ENCODE measurements around the gene HYPK. TPM values are rescaled to one million over a fixed set of nuclear protein-coding genes. Genes with fewer than 3 reads are reported as not detected.

HYPK gene
- total RNA-seq, 1 experiment from 2014 or later, result 22.8 TPM

DNA sequence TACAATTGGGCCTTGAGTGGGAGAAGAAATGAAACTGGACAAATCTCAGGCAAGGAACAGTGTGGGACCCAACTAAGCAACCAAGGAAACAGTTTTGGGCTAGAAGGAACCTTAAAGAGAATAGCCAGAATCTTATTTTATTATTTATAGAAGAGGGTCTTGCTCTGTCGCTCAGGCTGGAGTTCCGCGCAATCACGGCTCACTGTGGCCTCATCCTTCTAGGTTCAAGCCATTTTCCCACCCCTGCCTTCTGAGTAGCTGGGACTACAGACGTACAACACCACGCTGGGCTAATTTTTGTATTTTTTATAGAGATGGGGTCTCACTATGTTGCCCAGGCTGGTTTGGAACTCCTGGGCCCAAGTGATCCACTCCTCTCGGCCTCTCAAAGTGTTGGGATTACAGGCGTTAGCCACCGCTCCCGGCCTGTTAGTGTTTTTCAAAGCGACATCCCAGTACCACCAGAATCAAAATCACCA, 25.7 kb downstream of the HYPK start:
- TF ChIP-seq EZH2phosphoT487 (IDR thresholded peaks at IDR 0.05; ENCODE audit: borderline replicate concordance, low read length) (no peak), EZH2 (IDR thresholded peaks at IDR 0.05; ENCODE audit: low read length, unreplicated experiment) (no peak)
- TF ChIP-seq, protein P1, sequence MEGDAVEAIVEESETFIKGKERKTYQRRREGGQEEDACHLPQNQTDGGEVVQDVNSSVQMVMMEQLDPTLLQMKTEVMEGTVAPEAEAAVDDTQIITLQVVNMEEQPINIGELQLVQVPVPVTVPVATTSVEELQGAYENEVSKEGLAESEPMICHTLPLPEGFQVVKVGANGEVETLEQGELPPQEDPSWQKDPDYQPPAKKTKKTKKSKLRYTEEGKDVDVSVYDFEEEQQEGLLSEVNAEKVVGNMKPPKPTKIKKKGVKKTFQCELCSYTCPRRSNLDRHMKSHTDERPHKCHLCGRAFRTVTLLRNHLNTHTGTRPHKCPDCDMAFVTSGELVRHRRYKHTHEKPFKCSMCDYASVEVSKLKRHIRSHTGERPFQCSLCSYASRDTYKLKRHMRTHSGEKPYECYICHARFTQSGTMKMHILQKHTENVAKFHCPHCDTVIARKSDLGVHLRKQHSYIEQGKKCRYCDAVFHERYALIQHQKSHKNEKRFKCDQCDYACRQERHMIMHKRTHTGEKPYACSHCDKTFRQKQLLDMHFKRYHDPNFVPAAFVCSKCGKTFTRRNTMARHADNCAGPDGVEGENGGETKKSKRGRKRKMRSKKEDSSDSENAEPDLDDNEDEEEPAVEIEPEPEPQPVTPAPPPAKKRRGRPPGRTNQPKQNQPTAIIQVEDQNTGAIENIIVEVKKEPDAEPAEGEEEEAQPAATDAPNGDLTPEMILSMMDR (conservative IDR thresholded peaks at IDR 0.05; ENCODE audit: low read depth, low read length), result no peak
- H3K27me3 ChIP-seq (ENCODE audit: low read length), result no peaks in the 10 kb centered on the region
- peak overlapping the region; percentile 96; the same call in 1 of the 2 replicates for H2AFZ ChIP-seq (ENCODE audit: low read length)
- no peak for ATAC-seq
- peaks cover 80% of the 10 kb centered on the region for H3K79me2 ChIP-seq (ENCODE audit: low read length)
- peaks cover 3% of the 10 kb centered on the region for H3K36me3 ChIP-seq (ENCODE audit: low read depth, low read length)
- BruUV-seq (replicated peaks), result no TSS peak
- ChIA-PET CTCF (no interaction called here), POLR2A (ENCODE audit: unreplicated experiment) (no interaction called here)
- H4K20me1 ChIP-seq (ENCODE audit: low read length), result no peaks in the 10 kb centered on the region; the same call in 1 of the 2 replicates
- H3K4me1 ChIP-seq (ENCODE audit: insufficient read depth, low read length), result peaks cover 34% of the 10 kb centered on the region
- DNase-seq, result no peak
- H3F3A ChIP-seq (ENCODE audit: low read length, unreplicated experiment), result no peaks in the 10 kb centered on the region
- no peak overlapping the region for H3K27ac ChIP-seq (ENCODE audit: low read length)
- H3K4me2 ChIP-seq (ENCODE audit: low read length), result peak overlapping the region; percentile 92; the same call in 1 of the 2 replicates
- H3K9me2 ChIP-seq (replicated peaks; ENCODE audit: low read length), result no peaks in the 10 kb centered on the region
- no peaks in the 10 kb centered on the region for H3K9me3 ChIP-seq (ENCODE audit: low read length)
- peak overlapping the region; percentile 67; the same call in 1 of the 2 replicates for H3K4me3 ChIP-seq (ENCODE audit: low read length)
- peak overlapping the region; percentile 88 for H3K9ac ChIP-seq (ENCODE audit: low read length)
- intact Hi-C loops (cut with micrococcal nuclease), result loop anchor here (10.0 kb wide), 1 partner anchor 599 kb away; the partner anchor contains the start of gene CTDSPL2

DNA sequence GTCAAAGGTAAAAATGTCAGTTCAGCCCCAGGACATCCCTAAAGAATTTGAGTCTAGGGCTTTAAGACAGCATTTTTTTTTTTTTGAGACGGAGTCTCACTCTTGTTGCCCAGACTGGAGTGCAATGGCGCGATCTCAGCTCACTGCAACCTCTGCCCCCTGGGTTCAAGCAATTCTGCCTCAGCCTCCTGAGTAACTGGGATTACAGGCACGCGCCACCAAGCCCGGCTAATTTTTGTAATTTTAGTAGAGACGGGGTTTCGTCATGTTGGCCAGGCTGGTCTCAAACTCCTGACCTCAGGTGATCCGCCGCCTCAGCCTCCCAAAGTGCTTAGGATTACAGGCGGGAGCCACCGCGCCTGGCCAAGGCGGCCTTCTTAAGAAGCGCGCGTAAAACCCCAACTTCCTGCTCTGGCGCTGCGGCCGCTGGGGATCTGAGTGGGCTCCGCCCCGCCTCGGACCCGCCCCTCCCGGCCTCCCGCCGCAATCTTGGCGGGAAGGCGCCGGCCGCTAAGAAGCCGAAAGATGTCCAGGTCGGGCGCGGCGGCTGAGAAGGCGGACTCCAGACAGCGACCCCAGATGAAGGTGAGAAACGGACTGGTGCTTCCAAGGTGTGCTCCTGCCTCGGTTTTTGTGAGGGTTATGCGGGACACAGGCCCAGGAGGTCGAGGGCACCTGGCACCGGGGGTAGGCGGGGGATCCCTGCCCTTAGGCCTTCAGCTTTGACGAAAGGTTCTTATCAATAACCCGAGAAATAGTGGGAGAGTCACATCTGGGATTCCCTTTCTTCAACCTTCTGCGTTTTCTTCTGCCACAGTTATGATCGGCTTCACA, 26.3 kb downstream of the HYPK start, which contains the start of gene WDR76:
Gene WDR76, plus strand, starts transcription at position 495 of the 834 bp plus-strand sequence. Its CDS starts 31 bp downstream, at position 526.
- intact Hi-C loops (cut with micrococcal nuclease), result loop anchor here (10.0 kb wide), 1 partner anchor 598 kb away; the partner anchor contains the start of gene CTDSPL2
- Histone ChIP-seq H3K4me1 (ENCODE audit: insufficient read depth, low read length) (peaks cover 31% of the 10 kb centered on the region), H3K9me3 (ENCODE audit: low read length) (no peaks in the 10 kb centered on the region), H3K27ac (ENCODE audit: low read length) (peak within 1 kb of the TSS; percentile 53), H4K20me1 (ENCODE audit: low read length) (no peaks in the 10 kb centered on the region; the same call in 1 of the 2 replicates), H2AFZ (ENCODE audit: low read length) (peak within 1 kb of the TSS; percentile 96), H3K36me3 (ENCODE audit: low read depth, low read length) (peaks cover 3% of the 10 kb centered on the region), H3F3A (ENCODE audit: low read length, unreplicated experiment) (no peaks in the 10 kb centered on the region), H3K4me3 (ENCODE audit: low read length) (peak within 1 kb of the TSS; percentile 67), H3K9ac (ENCODE audit: low read length) (peak within 1 kb of the TSS; percentile 88), H3K27me3 (ENCODE audit: low read length) (no peaks in the 10 kb centered on the region), H3K9me2 (replicated peaks; ENCODE audit: low read length) (no peaks in the 10 kb centered on the region), H3K4me2 (ENCODE audit: low read length) (peak within 1 kb of the TSS; percentile 92), H3K79me2 (ENCODE audit: low read length) (peaks cover 76% of the 10 kb centered on the region)
- BruUV-seq (replicated peaks), result TSS peak; percentile 58
- ATAC-seq (peak; percentile 75), DNase-seq (peak; percentile 92)
- CTCF ChIA-PET, result no interaction called here
- TF ChIP-seq EZH2 (IDR thresholded peaks at IDR 0.05; ENCODE audit: low read length, unreplicated experiment) (no peak), EZH2phosphoT487 (IDR thresholded peaks at IDR 0.05; ENCODE audit: borderline replicate concordance, low read length) (no peak)
- TF ChIP-seq, protein P1 (conservative IDR thresholded peaks at IDR 0.05; ENCODE audit: low read depth, low read length), result no peak
- POLR2A ChIA-PET (ENCODE audit: unreplicated experiment), result no interaction called here
